Caco-2 (cell line): Measurements from ENCODE around the gene AKR1C3. TPM values are rescaled to one million over a fixed set of nuclear protein-coding genes. Genes with fewer than 3 reads are reported as not detected.
"Not testable (repeated sequence)": the region's sequence is repeated elsewhere in the genome, so short reads cannot be mapped to it uniquely, and the experiment has no call there.

Experiments used
- BruUV-seq: library from RNA; stranded (reverse); fragments of 400-500 nt; replicated peaks from 2 replicates; lab custom pipeline; 2021; lab: Mats Ljungman, UMichigan
- CTCF ChIA-PET: fragments of 300-600 bp; sonication (Branson Sonifier 250); formaldehyde crosslinking; loops from one replicate; lab custom pipeline; 2022; ENCODE audit warnings: antibody characterized with exemption; lab: Charles Lee
- POLR2A ChIA-PET: fragments of 300-600 bp; sonication (Branson Sonifier 250); formaldehyde crosslinking; loops from one replicate; lab custom pipeline; 2022; ENCODE audit warnings: antibody characterized with exemption; lab: Charles Lee
- DNase-seq, 2 experiments: peaks; one replicate each; pipeline versions ENCODE4 v3.0.0 to v3.0.0-alpha.2; 2020 to 2022
- H3K27me3 ChIP-seq: replicated peaks from 2 replicates; pipeline ENCODE4 v1.6.0; 2011; ENCODE audit warnings: low read length; ENCODE audit not compliant: control insufficient read depth, insufficient read depth
- H3K36me3 ChIP-seq: 2 replicates; pipeline ENCODE4 v1.5.1; 2011; ENCODE audit warnings: low read length; ENCODE audit not compliant: control insufficient read depth, insufficient read depth
- H3K4me1 ChIP-seq: fragments of 250-450 bp; sonication (Bioruptor Pico); 2 replicates; pipeline ENCODE4 v1.5.1; 2020; ENCODE audit warnings: mild to moderate bottlenecking
- H3K4me3 ChIP-seq: 2 replicates; pipeline ENCODE4 v1.5.1; 2011; ENCODE audit warnings: low read depth, mild to moderate bottlenecking, control low read depth, low read length
- H3K9me3 ChIP-seq: fragments of 250-450 bp; sonication (Bioruptor Pico); 2 replicates; pipeline ENCODE4 v1.5.1; 2020; ENCODE audit warnings: mild to moderate bottlenecking, moderate library complexity
- H3K27ac Mint-ChIP-seq: one replicate; pipeline ENCODE4 v1.8.0; 2022; ENCODE audit warnings: mixed read lengths; ENCODE audit not compliant: unreplicated experiment
- H3K27me3 Mint-ChIP-seq: one replicate; pipeline ENCODE4 v1.8.0; 2022; ENCODE audit warnings: mixed read lengths; ENCODE audit not compliant: insufficient read depth, unreplicated experiment
- H3K36me3 Mint-ChIP-seq: one replicate; pipeline ENCODE4 v1.8.0; 2022; ENCODE audit warnings: mild to moderate bottlenecking, mixed read lengths; ENCODE audit not compliant: insufficient read depth, unreplicated experiment
- H3K4me1 Mint-ChIP-seq: one replicate; pipeline ENCODE4 v1.8.0; 2022; ENCODE audit warnings: low read depth, mixed read lengths; ENCODE audit not compliant: unreplicated experiment
- H3K4me3 Mint-ChIP-seq: one replicate; pipeline ENCODE4 v1.8.0; 2022; ENCODE audit warnings: mild to moderate bottlenecking, moderate library complexity, mixed read lengths; ENCODE audit not compliant: unreplicated experiment
- H3K9me3 Mint-ChIP-seq: one replicate; pipeline ENCODE4 v1.8.0; 2022; ENCODE audit warnings: mixed read lengths; ENCODE audit not compliant: unreplicated experiment
- CTCF ChIP-seq, 2 experiments: fragments of 200-600 bp in 1 of 2; IDR thresholded peaks; 1 replicate in 1 of 2; 2 replicates in 1 of 2; pipeline versions ENCODE4 v1.5.1 to v1.8.0; 2011 to 2022; ENCODE audit warnings: antibody characterized with exemption in 1 of 2, control low read depth in 1 of 2, inconsistent platforms in 1 of 2, low read depth in 1 of 2, low read length in 1 of 2, mild to moderate bottlenecking in 1 of 2, moderate library complexity in 1 of 2; ENCODE audit not compliant: insufficient read depth in 1 of 2, severe bottlenecking in 1 of 2, unreplicated experiment in 1 of 2
- intact Hi-C: fragments of 100-400 bp; cut with micrococcal nuclease; formaldehyde crosslinking; loops from one replicate; pipeline ENCODE4 v1.10.0; 2022; ENCODE audit not compliant: unreplicated experiment
- total RNA-seq: library from RNA; stranded (reverse); gene quantifications from 2 replicates; pipeline ENCODE4 v1.2.3, GENCODE V29; 2022

AKR1C3 gene
- total RNA-seq, 1 experiment from 2014 or later = 115 TPM

GRCh38 chr10:5047912-5048628 lies 46.1 kb upstream of the AKR1C3 start:
- POLR2A ChIA-PET = no interaction called here
- no peak for DNase-seq

GRCh38 chr10:5052951-5053500 lies 41.2 kb upstream of the AKR1C3 start:
- H3K36me3 Mint-ChIP-seq, H3K4me1 Mint-ChIP-seq, CTCF ChIA-PET, H3K27ac Mint-ChIP-seq, POLR2A ChIA-PET, H3K4me3 Mint-ChIP-seq, H3K4me1 ChIP-seq, H3K27me3 Mint-ChIP-seq, DNase-seq, BruUV-seq, H3K4me3 ChIP-seq, intact Hi-C loops, H3K36me3 ChIP-seq, H3K27me3 ChIP-seq: not testable (repeated sequence)
- H3K9me3 ChIP-seq = peaks cover 11% of the 10 kb centered on the region
- peaks cover 14% of the 10 kb centered on the region for H3K9me3 Mint-ChIP-seq

More at GRCh38 chr10:5047912-5048628, 46.1 kb upstream of the AKR1C3 start:
- peaks cover 19% of the 10 kb centered on the region for H3K9me3 ChIP-seq
- Mint-ChIP-seq H3K36me3 (no peaks in the 10 kb centered on the region), H3K27me3 (no peaks in the 10 kb centered on the region), H3K9me3 (peaks cover 22% of the 10 kb centered on the region), H3K27ac (no peak overlapping the region), H3K4me1 (peaks cover 8% of the 10 kb centered on the region), H3K4me3 (no peak overlapping the region)
- intact Hi-C loops = no loop called here
- BruUV-seq = no TSS peak
- CTCF ChIA-PET = interaction anchor here (0.6 kb wide), 1 partner anchor 24 kb away, joined by 3 read pairs; no protein-coding TSS in a partner anchor
- H3K36me3 ChIP-seq = no peaks in the 10 kb centered on the region
- no peaks in the 10 kb centered on the region for H3K27me3 ChIP-seq
- no peak overlapping the region for H3K4me3 ChIP-seq
- no peak for TF ChIP-seq CTCF (IDR thresholded peaks at IDR 0.05; ENCODE audit: insufficient read depth in 1 of 2, low read depth in 1 of 2, low read length in 1 of 2, severe bottlenecking in 1 of 2, unreplicated experiment in 1 of 2)
- H3K4me1 ChIP-seq = peaks cover 7% of the 10 kb centered on the region

- H3K27ac Mint-ChIP-seq, H3K36me3 ChIP-seq, H3K36me3 Mint-ChIP-seq, H3K4me1 Mint-ChIP-seq, DNase-seq, BruUV-seq, H3K27me3 Mint-ChIP-seq, H3K4me3 ChIP-seq, intact Hi-C loops, H3K4me1 ChIP-seq, H3K27me3 ChIP-seq, POLR2A ChIA-PET, CTCF ChIA-PET, H3K4me3 Mint-ChIP-seq: not testable (repeated sequence)
- H3K9me3 ChIP-seq = peaks cover 21% of the 10 kb centered on the region
- peaks cover 28% of the 10 kb centered on the region for H3K9me3 Mint-ChIP-seq
Measured at GRCh38 chr10:5054831-5055230, 39.4 kb upstream of the AKR1C3 start.

GRCh38 chr10:5059267-5059666 lies 34.9 kb upstream of the AKR1C3 start:
- CTCF ChIA-PET, H3K27me3 ChIP-seq, H3K4me1 Mint-ChIP-seq, H3K4me3 Mint-ChIP-seq, DNase-seq, BruUV-seq, H3K36me3 Mint-ChIP-seq, intact Hi-C loops, POLR2A ChIA-PET, H3K4me3 ChIP-seq, H3K27ac Mint-ChIP-seq, H3K27me3 Mint-ChIP-seq, H3K4me1 ChIP-seq, H3K36me3 ChIP-seq: not testable (repeated sequence)
- peaks cover 36% of the 10 kb centered on the region for H3K9me3 Mint-ChIP-seq
- peaks cover 13% of the 10 kb centered on the region for H3K9me3 ChIP-seq

- CTCF ChIA-PET = interaction anchor here (0.7 kb wide), 1 partner anchor 133 kb away, joined by 3 read pairs; no protein-coding TSS in a partner anchor
- peaks cover 34% of the 10 kb centered on the region for H3K9me3 Mint-ChIP-seq
- H3K27me3 ChIP-seq, POLR2A ChIA-PET, H3K4me3 ChIP-seq, H3K27me3 Mint-ChIP-seq, intact Hi-C loops, H3K4me3 Mint-ChIP-seq, H3K27ac Mint-ChIP-seq, H3K4me1 Mint-ChIP-seq, H3K36me3 Mint-ChIP-seq, H3K36me3 ChIP-seq, BruUV-seq, DNase-seq, H3K4me1 ChIP-seq: not testable (repeated sequence)
- peaks cover 13% of the 10 kb centered on the region for H3K9me3 ChIP-seq
Measured at GRCh38 chr10:5060791-5061190, 33.4 kb upstream of the AKR1C3 start.
